Keratinocyte (primary cell): ENCODE results near the gene PEDS1. TPM values are rescaled to one million over a fixed set of nuclear protein-coding genes. Genes with fewer than 3 reads are reported as not detected.
A peak's percentile ranks its signal among the peaks of the same experiment; 100 is the strongest.

ENCODE experiments used
- DNase-seq: peaks from one replicate; pipeline ENCODE4 v3.0.0-alpha.2; 2011; ENCODE audit warnings: low read depth, missing footprints, low spot score
- FAIRE-seq: peaks from 2 replicates; lab custom pipeline; 2011; peaks lifted over from hg19 to GRCh38; lab: Jason Lieb, UNC
- H2AFZ ChIP-seq: 2 replicates; pipeline ENCODE4 v1.6.0; 2012; ENCODE audit warnings: low read length, control low read depth, inconsistent platforms; ENCODE audit not compliant: control insufficient read depth
- H3K27ac ChIP-seq: 2 replicates; pipeline ENCODE4 v1.5.1; 2011; ENCODE audit warnings: low read length; ENCODE audit not compliant: control insufficient read depth, insufficient read depth
- H3K27me3 ChIP-seq: 3 replicates; pipeline ENCODE4 v1.6.0; 2011; ENCODE audit warnings: low read length; ENCODE audit not compliant: control insufficient read depth, insufficient read depth; ENCODE audit errors: extremely low read depth
- H3K36me3 ChIP-seq, 2 experiments: 2 replicates in 1 of 2; 3 replicates in 1 of 2; pipeline ENCODE4 v1.5.1; 2011; ENCODE audit warnings: low read length in 2 of 2, mild to moderate bottlenecking in 1 of 2; ENCODE audit not compliant: control insufficient read depth in 2 of 2, insufficient read depth in 2 of 2; ENCODE audit errors: extremely low read depth in 1 of 2
- H3K4me1 ChIP-seq: 3 replicates; pipeline ENCODE4 v1.5.1; 2011; ENCODE audit warnings: low read length; ENCODE audit not compliant: control insufficient read depth, insufficient read depth; ENCODE audit errors: extremely low read depth
- H3K4me2 ChIP-seq: 3 replicates; pipeline ENCODE4 v1.6.0; 2011; ENCODE audit warnings: low read depth, low read length; ENCODE audit not compliant: control insufficient read depth, insufficient read depth; ENCODE audit errors: extremely low read depth
- H3K4me3 ChIP-seq, 3 experiments: fragments of 200-600 bp in 1 of 3; sonication (generic) in 1 of 3; 2 replicates in 2 of 3; 3 replicates in 1 of 3; pipeline ENCODE4 v1.5.1; 2011 to 2016; ENCODE audit warnings: low read length in 3 of 3, mild to moderate bottlenecking in 3 of 3, control low read depth in 2 of 3, inconsistent platforms in 1 of 3, low read depth in 1 of 3, mixed read lengths in 1 of 3, mixed run types in 1 of 3, moderate library complexity in 1 of 3; ENCODE audit not compliant: control insufficient read depth in 2 of 3, insufficient read depth in 2 of 3; ENCODE audit errors: extremely low read depth in 1 of 3
- H3K79me2 ChIP-seq: 2 replicates; pipeline ENCODE4 v1.6.0; 2012; ENCODE audit warnings: low read length; ENCODE audit not compliant: control insufficient read depth, insufficient read depth
- H3K9ac ChIP-seq: 3 replicates; pipeline ENCODE4 v1.6.0; 2011; ENCODE audit warnings: low read length; ENCODE audit not compliant: control insufficient read depth, insufficient read depth; ENCODE audit errors: extremely low read depth
- H3K9me1 ChIP-seq: 3 replicates; pipeline ENCODE4 v1.6.0; 2011; ENCODE audit warnings: low read length; ENCODE audit not compliant: control insufficient read depth, insufficient read depth; ENCODE audit errors: extremely low read depth
- H3K9me3 ChIP-seq: 2 replicates; pipeline ENCODE4 v1.5.1; 2012; ENCODE audit warnings: low read depth, low read length; ENCODE audit not compliant: control insufficient read depth
- H4K20me1 ChIP-seq: 3 replicates; pipeline ENCODE4 v1.6.0; 2011; ENCODE audit warnings: low read length; ENCODE audit not compliant: control insufficient read depth, insufficient read depth; ENCODE audit errors: extremely low read depth
- EZH2 ChIP-seq: IDR thresholded peaks from one replicate; pipeline ENCODE4 v1.6.1; 2012; ENCODE audit warnings: inconsistent platforms, mild to moderate bottlenecking, low read length, moderate library complexity
- dilution Hi-C: fragments of 300-500 bp; cut with MboI; formaldehyde crosslinking; loops from one replicate; pipeline ENCODE4 v1.7.0; 2020; ENCODE audit warnings: low sequenced_read_pairs; ENCODE audit not compliant: extremely low pct_ligation_motif_present
- polyA plus RNA-seq, 5 experiments: library from polyadenylated mRNA; depleted of rRNA in 3 of 5; stranded (reverse) in 3 of 5; stranded (forward) in 1 of 5; unstranded in 1 of 5; fragments of >200 nt; gene quantifications; 1 replicate in 1 of 5; 2 replicates in 3 of 5; 3 replicates in 1 of 5; pipeline versions ENCODE4 v1.2.1 to v1.2.3, GENCODE V29; 2011 to 2012; ENCODE audit warnings: missing spikeins in 2 of 5, low read depth in 1 of 5, low replicate concordance in 1 of 5
- TF ChIP-seq, protein P1 (sequence below), 3 experiments: IDR thresholded peaks in 1 of 3; conservative IDR thresholded peaks in 1 of 3; optimal IDR thresholded peaks in 1 of 3; 2 replicates in 2 of 3; 3 replicates in 1 of 3; pipeline versions ENCODE3 to v1.5.1; 2011; ENCODE audit warnings: low read length in 3 of 3, mild to moderate bottlenecking in 3 of 3, moderate library complexity in 2 of 3, control low read depth in 1 of 3, inconsistent platforms in 1 of 3; ENCODE audit not compliant: insufficient read depth in 2 of 3; ENCODE audit errors: extremely low read depth in 1 of 3

Gene PEDS1
- polyA plus RNA-seq, 1 donor (not counting 4 experiments of a cell fraction or from before 2014, with no cell fraction given), result 48.7 TPM

DNA sequence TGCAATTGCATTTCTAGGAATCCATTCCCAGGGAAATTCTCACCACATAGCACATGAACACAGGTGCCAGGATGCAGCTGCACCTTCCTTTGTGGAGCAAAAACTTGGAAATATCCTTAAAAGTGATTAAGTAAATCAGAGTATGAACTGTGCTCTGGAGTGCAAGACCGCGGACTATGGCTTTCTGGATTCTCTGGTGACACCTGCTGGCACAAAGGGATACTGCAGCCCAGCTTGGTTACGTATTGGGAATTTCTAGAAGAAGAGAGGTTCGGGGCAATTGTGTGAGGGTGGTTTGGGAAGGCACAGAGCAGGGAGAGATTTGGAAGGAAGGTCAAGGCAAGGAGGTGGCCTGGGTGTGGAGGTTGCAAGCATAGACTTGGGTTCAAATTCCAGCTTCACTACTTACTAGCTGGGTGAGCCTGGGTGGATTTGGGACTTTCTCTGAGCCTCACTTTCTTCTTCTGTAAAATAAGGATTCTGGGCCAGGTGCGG, 15.9 kb upstream of the PEDS1 start:
- Histone ChIP-seq H3K36me3 (no peaks in the 10 kb centered on the region), H2AFZ (no peak overlapping the region), H3K9me3 (no peaks in the 10 kb centered on the region), H3K9ac (no peak overlapping the region), H3K4me3 (no peak overlapping the region), H3K27ac (no peak overlapping the region), H3K79me2 (no peaks in the 10 kb centered on the region), H3K4me1 (peaks cover 15% of the 10 kb centered on the region), H4K20me1 (no peaks in the 10 kb centered on the region), H3K27me3 (no peaks in the 10 kb centered on the region), H3K9me1 (no peaks in the 10 kb centered on the region), H3K4me2 (no peak overlapping the region)
- TF ChIP-seq, protein P1, sequence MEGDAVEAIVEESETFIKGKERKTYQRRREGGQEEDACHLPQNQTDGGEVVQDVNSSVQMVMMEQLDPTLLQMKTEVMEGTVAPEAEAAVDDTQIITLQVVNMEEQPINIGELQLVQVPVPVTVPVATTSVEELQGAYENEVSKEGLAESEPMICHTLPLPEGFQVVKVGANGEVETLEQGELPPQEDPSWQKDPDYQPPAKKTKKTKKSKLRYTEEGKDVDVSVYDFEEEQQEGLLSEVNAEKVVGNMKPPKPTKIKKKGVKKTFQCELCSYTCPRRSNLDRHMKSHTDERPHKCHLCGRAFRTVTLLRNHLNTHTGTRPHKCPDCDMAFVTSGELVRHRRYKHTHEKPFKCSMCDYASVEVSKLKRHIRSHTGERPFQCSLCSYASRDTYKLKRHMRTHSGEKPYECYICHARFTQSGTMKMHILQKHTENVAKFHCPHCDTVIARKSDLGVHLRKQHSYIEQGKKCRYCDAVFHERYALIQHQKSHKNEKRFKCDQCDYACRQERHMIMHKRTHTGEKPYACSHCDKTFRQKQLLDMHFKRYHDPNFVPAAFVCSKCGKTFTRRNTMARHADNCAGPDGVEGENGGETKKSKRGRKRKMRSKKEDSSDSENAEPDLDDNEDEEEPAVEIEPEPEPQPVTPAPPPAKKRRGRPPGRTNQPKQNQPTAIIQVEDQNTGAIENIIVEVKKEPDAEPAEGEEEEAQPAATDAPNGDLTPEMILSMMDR (optimal IDR thresholded peaks at IDR 0.05 in 1 of 3, IDR thresholded peaks at IDR 0.05 in 1 of 3, conservative IDR thresholded peaks at IDR 0.05 in 1 of 3; ENCODE audit: extremely low read depth in 1 of 3, insufficient read depth in 2 of 3, low read length in 3 of 3), result peak; percentile 82 to 99 (median 90)
- TF ChIP-seq EZH2, result no peak
- no peak for DNase-seq
- no peak for FAIRE-seq
- dilution Hi-C loops, result no loop called here

DNA sequence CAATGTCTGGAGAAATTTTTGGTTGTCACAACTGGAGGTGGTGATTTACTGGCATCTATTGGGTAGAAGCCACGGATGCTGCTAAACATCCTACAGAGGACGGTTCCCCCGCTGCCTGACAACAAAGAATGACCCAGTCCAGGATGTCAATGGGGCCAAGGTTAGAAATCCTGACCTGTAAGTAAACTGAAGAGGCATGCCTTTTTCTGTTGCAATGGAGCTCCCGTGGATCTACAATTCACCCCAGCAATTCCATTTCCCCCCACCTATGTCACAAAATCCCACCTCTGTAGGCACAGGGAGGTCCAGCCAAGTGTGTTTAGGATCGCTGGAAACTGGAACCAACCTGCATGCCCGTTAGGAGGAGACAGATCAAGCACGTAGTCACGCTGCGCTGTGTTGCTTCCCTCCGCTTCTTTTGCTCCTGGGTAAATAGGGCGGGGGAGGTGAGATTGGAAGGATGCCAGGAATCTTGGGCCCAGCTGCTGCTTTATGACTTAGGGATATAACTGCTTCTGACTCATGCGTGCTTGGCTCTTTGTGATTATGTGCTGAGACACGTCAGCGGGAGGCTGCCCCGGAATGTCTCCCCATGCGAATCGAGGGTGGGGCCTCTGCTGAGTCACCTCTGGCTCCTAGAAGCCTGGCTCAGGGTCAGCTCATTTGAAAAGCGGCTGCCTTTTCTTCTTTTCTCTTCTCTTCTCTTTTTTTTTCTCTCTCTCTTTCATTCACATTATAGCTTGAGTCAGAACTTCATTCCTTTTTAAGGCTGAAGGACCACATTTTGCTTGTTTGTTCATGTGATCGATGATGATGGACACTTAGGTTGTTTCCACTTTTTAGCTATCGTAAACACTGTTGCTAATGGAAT, 12.4 kb upstream of the PEDS1 start:
- H3K4me2 ChIP-seq, result peak overlapping the region; percentile 82
- H3K9me1 ChIP-seq, result no peaks in the 10 kb centered on the region
- FAIRE-seq, result peak; percentile 86
- no peaks in the 10 kb centered on the region for H4K20me1 ChIP-seq
- TF ChIP-seq EZH2, result no peak
- TF ChIP-seq, protein P1 (optimal IDR thresholded peaks at IDR 0.05 in 1 of 3, IDR thresholded peaks at IDR 0.05 in 1 of 3, conservative IDR thresholded peaks at IDR 0.05 in 1 of 3; ENCODE audit: extremely low read depth in 1 of 3, insufficient read depth in 2 of 3, low read length in 3 of 3), result peak in 2 of 3 experiments; percentile 18 to 36
- H3K79me2 ChIP-seq, result no peaks in the 10 kb centered on the region
- H3K36me3 ChIP-seq, result no peaks in the 10 kb centered on the region
- H3K4me3 ChIP-seq, result peak overlapping the region in 2 of 3 experiments; percentile 37 to 58
- peak; percentile 99 for DNase-seq
- H3K4me1 ChIP-seq, result peaks cover 22% of the 10 kb centered on the region
- peak overlapping the region; percentile 72 for H3K9ac ChIP-seq
- no peaks in the 10 kb centered on the region for H3K27me3 ChIP-seq
- peak overlapping the region; percentile 76 for H2AFZ ChIP-seq
- H3K27ac ChIP-seq, result peak overlapping the region; percentile 88
- H3K9me3 ChIP-seq, result no peaks in the 10 kb centered on the region
- dilution Hi-C loops, result no loop called here
